WTC11 (cell line): ENCODE data around the gene CENPB. TPM values are rescaled to one million over a fixed set of nuclear protein-coding genes. Genes with fewer than 3 reads are reported as not detected.

ENCODE experiments used
- ATAC-seq: fragments of 200-7000 bp; cut with Tn5 transposase; 2 replicates; pipeline ENCODE4 v1.10.0; 2021; ENCODE audit warnings: mild to moderate bottlenecking, moderate library complexity
- CTCF ChIA-PET: fragments of 300-600 bp; sonication (Branson Sonifier 250); formaldehyde crosslinking; loops from one replicate; lab custom pipeline; 2021; ENCODE audit warnings: antibody characterized with exemption; lab: Charles Lee
- POLR2A ChIA-PET: fragments of 350-600 bp; sonication (Branson Sonifier 250); formaldehyde crosslinking; loops from one replicate; lab custom pipeline; 2021; ENCODE audit warnings: antibody characterized with exemption; lab: Charles Lee
- DNase-seq: peaks from one replicate; pipeline ENCODE4 v3.0.0; 2021; ENCODE audit warnings: low spot score
- H3K27ac Mint-ChIP-seq: 2 replicates; pipeline ENCODE4 v1.8.0; 2021; ENCODE audit warnings: mixed read lengths
- H3K27me3 Mint-ChIP-seq: 2 replicates; pipeline ENCODE4 v1.8.0; 2021; ENCODE audit warnings: low read depth, mild to moderate bottlenecking, moderate library complexity, mixed read lengths
- H3K36me3 Mint-ChIP-seq: 2 replicates; pipeline ENCODE4 v1.8.0; 2021; ENCODE audit warnings: mixed read lengths
- H3K4me1 Mint-ChIP-seq: 2 replicates; pipeline ENCODE4 v1.8.0; 2022; ENCODE audit warnings: mixed read lengths
- H3K4me3 Mint-ChIP-seq: 2 replicates; pipeline ENCODE4 v1.8.0; 2021; ENCODE audit warnings: mild to moderate bottlenecking, moderate library complexity, mixed read lengths
- H3K9me3 Mint-ChIP-seq: 2 replicates; pipeline ENCODE4 v1.8.0; 2021; ENCODE audit warnings: mixed read lengths
- AR ChIP-seq: fragments of 250-450 bp; sonication (Bioruptor Pico); IDR thresholded peaks from 2 replicates; pipeline ENCODE4 v1.9.0; 2021; ENCODE audit warnings: mild to moderate bottlenecking
- CREM ChIP-seq: sonication (generic); formaldehyde crosslinking; IDR thresholded peaks from 2 replicates; pipeline ENCODE4 v1.8.1; 2022; ENCODE audit warnings: mild to moderate bottlenecking, missing genetic modification reagents, moderate library complexity
- EMX1 ChIP-seq: fragments of 250-450 bp; sonication (Bioruptor Pico); IDR thresholded peaks from 2 replicates; pipeline ENCODE4 v1.8.0; 2021; ENCODE audit warnings: mild to moderate bottlenecking
- ESRRA ChIP-seq: sonication (generic); formaldehyde crosslinking; IDR thresholded peaks from 2 replicates; pipeline ENCODE4 v1.8.1; 2022; ENCODE audit warnings: mild to moderate bottlenecking, missing genetic modification reagents, borderline replicate concordance
- ETV6 ChIP-seq: sonication (generic); formaldehyde crosslinking; IDR thresholded peaks from 2 replicates; pipeline ENCODE4 v1.8.1; 2022; ENCODE audit warnings: mild to moderate bottlenecking, missing genetic modification reagents
- FOXJ3 ChIP-seq: sonication (generic); formaldehyde crosslinking; IDR thresholded peaks from 2 replicates; pipeline ENCODE4 v1.9.0; 2021; ENCODE audit warnings: missing genetic modification reagents, mild to moderate bottlenecking, borderline replicate concordance
- FOXK1 ChIP-seq: sonication (generic); formaldehyde crosslinking; IDR thresholded peaks from 2 replicates; pipeline ENCODE4 v1.8.0; 2022; ENCODE audit warnings: mild to moderate bottlenecking, moderate library complexity, missing genetic modification reagents
- FOXP1 ChIP-seq: sonication (generic); formaldehyde crosslinking; IDR thresholded peaks from 2 replicates; pipeline ENCODE4 v1.8.0; 2022; ENCODE audit warnings: missing genetic modification reagents, mild to moderate bottlenecking, moderate library complexity, borderline replicate concordance
- GABPB1 ChIP-seq: sonication (generic); formaldehyde crosslinking; IDR thresholded peaks from 2 replicates; pipeline ENCODE4 v1.8.1; 2023; ENCODE audit warnings: mild to moderate bottlenecking, missing genetic modification reagents
- GTF2I ChIP-seq: fragments of 250-450 bp; sonication (Bioruptor Pico); conservative IDR thresholded peaks from 2 replicates; pipeline ENCODE4 v1.4.0; 2021; ENCODE audit warnings: mild to moderate bottlenecking
- HMGA2 ChIP-seq: fragments of 250-450 bp; sonication (Bioruptor Pico); IDR thresholded peaks from 2 replicates; pipeline ENCODE4 v1.4.0; 2021; ENCODE audit warnings: mild to moderate bottlenecking, moderate library complexity
- HMGXB4 ChIP-seq: sonication (generic); formaldehyde crosslinking; IDR thresholded peaks from 2 replicates; pipeline ENCODE4 v1.8.1; 2023; ENCODE audit warnings: mild to moderate bottlenecking, moderate library complexity, missing genetic modification reagents
- IRF1 ChIP-seq: sonication (generic); formaldehyde crosslinking; IDR thresholded peaks from 2 replicates; pipeline ENCODE4 v1.8.0; 2023; ENCODE audit warnings: missing genetic modification reagents
- NFYB ChIP-seq: sonication (generic); formaldehyde crosslinking; conservative IDR thresholded peaks from 2 replicates; pipeline ENCODE4 v1.8.0; 2022; ENCODE audit warnings: low read depth, missing genetic modification reagents
- NR1H2 ChIP-seq: sonication (generic); formaldehyde crosslinking; IDR thresholded peaks from 2 replicates; pipeline ENCODE4 v1.9.0; 2021; ENCODE audit warnings: mild to moderate bottlenecking, moderate library complexity, missing genetic modification reagents
- NR2C2 ChIP-seq: sonication (generic); formaldehyde crosslinking; IDR thresholded peaks from 2 replicates; pipeline ENCODE4 v1.8.0; 2022; ENCODE audit warnings: mild to moderate bottlenecking, missing genetic modification reagents
- SMAD4 ChIP-seq: sonication (generic); formaldehyde crosslinking; IDR thresholded peaks from 2 replicates; pipeline ENCODE4 v1.8.0; 2022; ENCODE audit warnings: mild to moderate bottlenecking, missing genetic modification reagents
- TCF7 ChIP-seq: sonication (generic); formaldehyde crosslinking; IDR thresholded peaks from 2 replicates; pipeline ENCODE4 v1.8.0; 2022; ENCODE audit warnings: mild to moderate bottlenecking, low read depth, missing genetic modification reagents, moderate library complexity
- TEAD1 ChIP-seq: sonication (generic); formaldehyde crosslinking; IDR thresholded peaks from 2 replicates; pipeline ENCODE4 v1.8.0; 2022; ENCODE audit warnings: mild to moderate bottlenecking, missing genetic modification reagents
- TEAD4 ChIP-seq: sonication (generic); formaldehyde crosslinking; IDR thresholded peaks from 2 replicates; pipeline ENCODE4 v1.8.0; 2022; ENCODE audit warnings: mild to moderate bottlenecking, missing genetic modification reagents
- ZNF317 ChIP-seq: sonication (generic); formaldehyde crosslinking; IDR thresholded peaks from 2 replicates; pipeline ENCODE4 v1.8.1; 2023; ENCODE audit warnings: low read depth, mild to moderate bottlenecking, moderate library complexity, missing genetic modification reagents, borderline replicate concordance
- ZNF416 ChIP-seq: fragments of 250-450 bp; sonication (Bioruptor Pico); IDR thresholded peaks from 2 replicates; pipeline ENCODE4 v1.9.0; 2021; ENCODE audit warnings: mild to moderate bottlenecking, inconsistent platforms
- ZNF671 ChIP-seq: fragments of 250-450 bp; sonication (Bioruptor Pico); IDR thresholded peaks from 2 replicates; pipeline ENCODE4 v1.8.0; 2021; ENCODE audit warnings: mild to moderate bottlenecking
- total RNA-seq: library from RNA; stranded (reverse); gene quantifications from 3 replicates; pipeline ENCODE4 v1.2.3, GENCODE V29; 2021
- TF ChIP-seq, protein P1 (sequence below): sonication (generic); formaldehyde crosslinking; IDR thresholded peaks from 2 replicates; pipeline ENCODE4 v1.8.1; 2022; ENCODE audit warnings: low read depth, mild to moderate bottlenecking, moderate library complexity, missing genetic modification reagents, borderline replicate concordance

The CENPB gene
- total RNA-seq, 1 experiment from 2014 or later, result 58.7 TPM

DNA sequence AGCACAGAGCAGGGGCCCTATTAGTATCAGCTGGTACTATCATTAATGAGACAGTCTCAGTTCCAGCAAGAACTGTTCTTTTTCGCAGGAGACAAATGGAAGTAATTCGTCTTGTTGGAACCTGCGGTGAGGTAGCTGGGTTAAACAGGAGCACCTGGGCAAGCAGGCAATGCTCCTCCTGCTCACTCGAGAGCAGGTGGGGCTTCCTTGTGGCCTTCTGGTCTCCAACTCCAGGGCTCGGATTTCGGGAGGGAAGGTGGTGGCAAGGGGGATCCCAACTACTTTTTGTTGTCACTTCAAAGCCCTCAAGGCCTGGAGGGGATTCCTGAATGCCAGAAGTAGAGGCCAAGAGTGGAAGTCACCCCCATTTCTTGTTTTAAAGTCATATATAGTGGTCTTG is 3.9 kb downstream of the CENPB start (continued):
- TF ChIP-seq ZNF416 (CRISPR knock-in tag) (no peak), CREM (CRISPR knock-in tag) (no peak), TEAD4 (CRISPR knock-in tag) (no peak), FOXJ3 (CRISPR knock-in tag) (no peak), NFYB (CRISPR knock-in tag) (no peak), ZNF671 (CRISPR knock-in tag) (no peak)
- TF ChIP-seq, protein P1, sequence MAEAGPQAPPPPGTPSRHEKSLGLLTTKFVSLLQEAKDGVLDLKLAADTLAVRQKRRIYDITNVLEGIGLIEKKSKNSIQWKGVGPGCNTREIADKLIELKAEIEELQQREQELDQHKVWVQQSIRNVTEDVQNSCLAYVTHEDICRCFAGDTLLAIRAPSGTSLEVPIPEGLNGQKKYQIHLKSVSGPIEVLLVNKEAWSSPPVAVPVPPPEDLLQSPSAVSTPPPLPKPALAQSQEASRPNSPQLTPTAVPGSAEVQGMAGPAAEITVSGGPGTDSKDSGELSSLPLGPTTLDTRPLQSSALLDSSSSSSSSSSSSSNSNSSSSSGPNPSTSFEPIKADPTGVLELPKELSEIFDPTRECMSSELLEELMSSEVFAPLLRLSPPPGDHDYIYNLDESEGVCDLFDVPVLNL (CRISPR knock-in tag), result no peak

- CTCF ChIA-PET, result interaction anchor here (0.6 to 2.9 kb wide), 35 partner anchors 9 to 304 kb away, joined by 3 to 53 read pairs (median 4); partner anchors contain the start of genes ADAM33, ADISSP, AP5S1 and MAVS
- DNase-seq (peak; percentile 83), ATAC-seq (peak; percentile 58)
- POLR2A ChIA-PET, result interaction anchor here (0.6 to 1.0 kb wide), 3 partner anchors 37 to 69 kb away, joined by 3 to 5 read pairs (median 5); no protein-coding TSS in a partner anchor
- H3K9me3 Mint-ChIP-seq, result no peaks in the 10 kb centered on the region
- TF ChIP-seq FOXP1 (CRISPR knock-in tag), result 0 out of 2 replicates have a peak, but pooled peaks have one; percentile 20
- TF ChIP-seq NR2C2 (CRISPR knock-in tag), result no peak
- no peak for TF ChIP-seq EMX1
- peak; percentile 69; the same call in 1 of the 2 replicates for TF ChIP-seq AR
- no peak for TF ChIP-seq GTF2I (CRISPR knock-in tag)
- 0 out of 2 replicates have a peak, but pooled peaks have one; percentile 9 for TF ChIP-seq TEAD1 (CRISPR knock-in tag)
- peak; percentile 55; the same call in 1 of the 2 replicates for TF ChIP-seq GABPB1 (CRISPR knock-in tag)
- no peak for TF ChIP-seq NR1H2 (CRISPR knock-in tag)
- peaks cover 45% of the 10 kb centered on the region for H3K4me1 Mint-ChIP-seq
- peaks cover 4% of the 10 kb centered on the region; the same call in 1 of the 2 replicates for H3K36me3 Mint-ChIP-seq
- H3K27ac Mint-ChIP-seq, result peak within 1 kb of the TSS; percentile 29; the same call in 1 of the 2 replicates
- peaks cover 42% of the 10 kb centered on the region for H3K27me3 Mint-ChIP-seq
- H3K4me3 Mint-ChIP-seq, result peak within 1 kb of the TSS; percentile 67
These were observed 5.2 kb downstream of the CENPB start, which contains the start of gene SPEF1 for GRCh38 chr20:3781153-3781910. Gene SPEF1 (minus strand): TSS chr20:3781448. CDS start chr20:3781287, 161 bp downstream.

GRCh38 chr20:3778976-3779375 is 7.6 kb downstream of the CENPB start:
- peaks cover 58% of the 10 kb centered on the region for H3K27me3 Mint-ChIP-seq
- H3K27ac Mint-ChIP-seq, result no peak overlapping the region
- H3K9me3 Mint-ChIP-seq, result no peaks in the 10 kb centered on the region
- peaks cover 36% of the 10 kb centered on the region for H3K4me1 Mint-ChIP-seq
- peak overlapping the region; percentile 79 for H3K4me3 Mint-ChIP-seq
- CTCF ChIA-PET, result interaction anchor here (1.1 to 3.3 kb wide), 14 partner anchors 7 to 105 kb away, joined by 3 to 27 read pairs (median 6); partner anchors contain the start of genes ADISSP, AP5S1, CDC25B and CENPB
- DNase-seq, result no peak
- no peak for TF ChIP-seq SMAD4 (CRISPR knock-in tag)
- no peak for TF ChIP-seq HMGA2 (CRISPR knock-in tag)
- no peak for TF ChIP-seq HMGXB4 (CRISPR knock-in tag)
- TF ChIP-seq GABPB1 (CRISPR knock-in tag), result no peak
- TF ChIP-seq ESRRA (CRISPR knock-in tag), result no peak
- TF ChIP-seq IRF1 (CRISPR knock-in tag), result no peak
- TF ChIP-seq NFYB (CRISPR knock-in tag), result no peak
- TF ChIP-seq TEAD1 (CRISPR knock-in tag), result no peak
- TF ChIP-seq TCF7 (CRISPR knock-in tag), result no peak
- TF ChIP-seq ZNF317 (CRISPR knock-in tag), result no peak
- TF ChIP-seq FOXK1, result no peak
- TF ChIP-seq ETV6 (CRISPR knock-in tag), result no peak
- TF ChIP-seq NR1H2 (CRISPR knock-in tag), result no peak
- H3K36me3 Mint-ChIP-seq, result no peaks in the 10 kb centered on the region
- POLR2A ChIA-PET, result interaction anchor here (0.6 to 2.1 kb wide), 2 partner anchors 9 to 11 kb away, joined by 3 to 14 read pairs; partner anchors contain the start of gene ADISSP
- no peak for ATAC-seq
